ENCODE results near the gene SBF2.
A peak's percentile ranks its signal among the peaks of the same experiment; 100 is the strongest.

DNA sequence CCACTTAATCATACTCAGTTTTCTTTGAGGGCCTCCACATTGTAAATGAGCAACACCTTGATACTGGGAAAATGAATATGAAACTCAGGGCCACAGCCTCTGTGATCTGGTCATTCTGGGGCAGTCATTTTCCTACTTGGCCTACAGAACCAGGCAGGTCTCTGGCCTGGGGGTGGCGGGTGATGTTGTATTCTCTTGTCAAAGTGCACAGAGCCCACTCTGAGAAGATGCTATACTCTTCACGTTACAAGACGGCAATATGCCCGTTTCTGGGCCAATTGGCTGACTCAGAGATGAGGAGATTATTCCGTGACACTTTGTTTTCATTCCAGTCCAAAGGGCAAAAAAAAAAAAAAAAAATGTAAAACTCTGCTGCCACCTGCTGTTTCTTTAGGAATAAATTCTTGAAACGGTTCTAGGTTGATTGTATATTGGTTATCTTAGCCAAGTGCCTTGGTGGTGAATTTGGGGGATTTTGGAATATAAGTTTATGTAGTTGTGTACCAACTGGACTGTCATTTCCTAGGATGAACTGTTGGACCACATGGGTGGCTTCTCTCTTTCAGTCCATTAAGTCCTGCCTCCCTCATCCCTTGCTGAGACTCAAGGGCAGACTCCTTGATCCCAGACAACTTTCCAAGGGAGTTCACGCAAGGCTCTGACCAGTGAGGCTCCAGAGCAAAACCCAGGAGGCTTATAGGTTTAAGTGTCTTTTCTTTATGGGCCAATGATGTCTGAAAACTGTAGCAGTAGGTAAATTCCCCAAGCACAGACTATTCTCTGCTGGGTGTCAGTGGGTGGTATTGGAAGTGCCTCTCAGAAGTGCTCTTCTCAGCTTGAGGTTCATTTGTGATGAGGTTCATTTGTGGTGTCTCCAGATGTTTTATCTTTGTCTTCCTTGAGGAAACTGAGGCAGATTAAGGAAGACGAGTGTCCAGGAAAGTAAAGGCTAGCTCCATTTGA lies 29.1 kb upstream of the SBF2 start:
- TF ChIP-seq, protein P1, sequence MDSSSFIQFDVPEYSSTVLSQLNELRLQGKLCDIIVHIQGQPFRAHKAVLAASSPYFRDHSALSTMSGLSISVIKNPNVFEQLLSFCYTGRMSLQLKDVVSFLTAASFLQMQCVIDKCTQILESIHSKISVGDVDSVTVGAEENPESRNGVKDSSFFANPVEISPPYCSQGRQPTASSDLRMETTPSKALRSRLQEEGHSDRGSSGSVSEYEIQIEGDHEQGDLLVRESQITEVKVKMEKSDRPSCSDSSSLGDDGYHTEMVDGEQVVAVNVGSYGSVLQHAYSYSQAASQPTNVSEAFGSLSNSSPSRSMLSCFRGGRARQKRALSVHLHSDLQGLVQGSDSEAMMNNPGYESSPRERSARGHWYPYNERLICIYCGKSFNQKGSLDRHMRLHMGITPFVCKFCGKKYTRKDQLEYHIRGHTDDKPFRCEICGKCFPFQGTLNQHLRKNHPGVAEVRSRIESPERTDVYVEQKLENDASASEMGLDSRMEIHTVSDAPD (CRISPR knock-in tag; IDR thresholded peaks at IDR 0.05), result no peak
- TF ChIP-seq, protein P2, sequence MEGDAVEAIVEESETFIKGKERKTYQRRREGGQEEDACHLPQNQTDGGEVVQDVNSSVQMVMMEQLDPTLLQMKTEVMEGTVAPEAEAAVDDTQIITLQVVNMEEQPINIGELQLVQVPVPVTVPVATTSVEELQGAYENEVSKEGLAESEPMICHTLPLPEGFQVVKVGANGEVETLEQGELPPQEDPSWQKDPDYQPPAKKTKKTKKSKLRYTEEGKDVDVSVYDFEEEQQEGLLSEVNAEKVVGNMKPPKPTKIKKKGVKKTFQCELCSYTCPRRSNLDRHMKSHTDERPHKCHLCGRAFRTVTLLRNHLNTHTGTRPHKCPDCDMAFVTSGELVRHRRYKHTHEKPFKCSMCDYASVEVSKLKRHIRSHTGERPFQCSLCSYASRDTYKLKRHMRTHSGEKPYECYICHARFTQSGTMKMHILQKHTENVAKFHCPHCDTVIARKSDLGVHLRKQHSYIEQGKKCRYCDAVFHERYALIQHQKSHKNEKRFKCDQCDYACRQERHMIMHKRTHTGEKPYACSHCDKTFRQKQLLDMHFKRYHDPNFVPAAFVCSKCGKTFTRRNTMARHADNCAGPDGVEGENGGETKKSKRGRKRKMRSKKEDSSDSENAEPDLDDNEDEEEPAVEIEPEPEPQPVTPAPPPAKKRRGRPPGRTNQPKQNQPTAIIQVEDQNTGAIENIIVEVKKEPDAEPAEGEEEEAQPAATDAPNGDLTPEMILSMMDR (CRISPR knock-in tag; IDR thresholded peaks at IDR 0.05), result peak; percentile 68
- TF ChIP-seq ZNF282 (IDR thresholded peaks at IDR 0.05; ENCODE audit: partially characterized antibody) (no peak), ZNF850 (CRISPR knock-in tag; conservative IDR thresholded peaks at IDR 0.05) (no peak), ZNF350 (CRISPR knock-in tag; IDR thresholded peaks at IDR 0.05; ENCODE audit: borderline replicate concordance, low read depth) (no peak), SYNCRIP (IDR thresholded peaks at IDR 0.05; ENCODE audit: insufficient read depth, low read depth, low read length) (no peak), SUZ12 (IDR thresholded peaks at IDR 0.05; ENCODE audit: low read depth, low read length) (no peak), ESRRA (CRISPR knock-in tag; IDR thresholded peaks at IDR 0.05; ENCODE audit: low read depth) (no peak), NR3C1 (CRISPR knock-in tag; IDR thresholded peaks at IDR 0.05) (no peak), POLR2A (IDR thresholded peaks at IDR 0.05; ENCODE audit: insufficient read depth in 1 of 2, low read depth in 2 of 2, low read length in 2 of 2) (0 out of 4 replicates have a peak, but pooled peaks of 1 of the 2 experiments have one; percentile 29)
- TF ChIP-seq, protein P3, sequence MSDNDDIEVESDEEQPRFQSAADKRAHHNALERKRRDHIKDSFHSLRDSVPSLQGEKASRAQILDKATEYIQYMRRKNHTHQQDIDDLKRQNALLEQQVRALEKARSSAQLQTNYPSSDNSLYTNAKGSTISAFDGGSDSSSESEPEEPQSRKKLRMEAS (IDR thresholded peaks at IDR 0.05), result no peak
